Neural progenitor cell (in vitro differentiated cells): ENCODE data around the gene AMBRA1. TPM values are rescaled to one million over a fixed set of nuclear protein-coding genes. Genes with fewer than 3 reads are reported as not detected.

ENCODE experiments used
- DNase-seq: peaks from one replicate; pipeline ENCODE4 v3.0.0-alpha.2; 2016; ENCODE audit warnings: low spot score
- H2AFZ ChIP-seq: fragments of 200-600 bp; sonication (generic); replicated peaks from 2 replicates; pipeline ENCODE4 v1.6.1; 2016; ENCODE audit warnings: antibody characterized with exemption
- H3F3A ChIP-seq: fragments of 200-600 bp; sonication (generic); 2 replicates; pipeline ENCODE4 v1.6.1; 2016; ENCODE audit warnings: antibody characterized with exemption, low read depth
- H3K27ac ChIP-seq: fragments of 200-600 bp; sonication (generic); 2 replicates; pipeline ENCODE4 v1.5.1; 2016; ENCODE audit warnings: mild to moderate bottlenecking
- H3K27me3 ChIP-seq: fragments of 200-600 bp; sonication (generic); 2 replicates; pipeline ENCODE4 v1.6.1; 2016; ENCODE audit warnings: mild to moderate bottlenecking, moderate library complexity
- H3K36me3 ChIP-seq: fragments of 200-600 bp; sonication (generic); 2 replicates; pipeline ENCODE4 v1.5.1; 2016
- H3K4me1 ChIP-seq: fragments of 200-600 bp; sonication (generic); 2 replicates; pipeline ENCODE4 v1.6.1; 2016; ENCODE audit warnings: mixed run types
- H3K4me2 ChIP-seq: fragments of 200-600 bp; sonication (generic); 2 replicates; pipeline ENCODE4 v1.6.1; 2016
- H3K4me3 ChIP-seq: fragments of 200-600 bp; sonication (generic); 2 replicates; pipeline ENCODE4 v1.5.1; 2016
- H3K79me2 ChIP-seq: fragments of 200-600 bp; sonication (generic); 2 replicates; pipeline ENCODE4 v1.6.1; 2016; ENCODE audit warnings: low read depth
- H3K9ac ChIP-seq: fragments of 200-600 bp; sonication (generic); 2 replicates; pipeline ENCODE4 v1.6.1; 2016
- H3K9me3 ChIP-seq: fragments of 200-600 bp; sonication (generic); 2 replicates; pipeline ENCODE4 v1.5.1; 2016; ENCODE audit warnings: low read depth
- H4K20me1 ChIP-seq: fragments of 200-600 bp; sonication (generic); 2 replicates; pipeline ENCODE4 v1.6.1; 2016; ENCODE audit warnings: low read depth
- H3K27ac Mint-ChIP-seq: 3 replicates; pipeline ENCODE4 v1.8.0; 2021; ENCODE audit warnings: mixed read lengths
- H3K27me3 Mint-ChIP-seq: 2 replicates; pipeline ENCODE4 v1.8.0; 2022; ENCODE audit warnings: low read depth, mild to moderate bottlenecking, inconsistent platforms, moderate library complexity, mixed read lengths; ENCODE audit not compliant: insufficient read depth
- H3K36me3 Mint-ChIP-seq: 3 replicates; pipeline ENCODE4 v1.8.0; 2021; ENCODE audit warnings: mixed read lengths
- H3K4me1 Mint-ChIP-seq: 3 replicates; pipeline ENCODE4 v1.8.0; 2021; ENCODE audit warnings: mixed read lengths
- H3K4me3 Mint-ChIP-seq: 3 replicates; pipeline ENCODE4 v1.8.0; 2021; ENCODE audit warnings: mild to moderate bottlenecking, moderate library complexity, mixed read lengths
- H3K9me3 Mint-ChIP-seq: 3 replicates; pipeline ENCODE4 v1.8.0; 2020; ENCODE audit warnings: mixed read lengths
- EZH2 ChIP-seq: fragments of 200-600 bp; sonication (generic); IDR thresholded peaks from 2 replicates; pipeline ENCODE4 v1.6.1; 2017; ENCODE audit warnings: antibody characterized with exemption, mild to moderate bottlenecking, moderate library complexity
- EZH2phosphoT487 ChIP-seq: fragments of 200-600 bp; sonication (generic); IDR thresholded peaks from 2 replicates; pipeline ENCODE4 v1.6.1; 2017; ENCODE audit warnings: antibody characterized with exemption
- total RNA-seq: library from RNA; depleted of rRNA; stranded (reverse); fragments of >200 nt; gene quantifications from 2 replicates; pipeline ENCODE4 v1.2.3, GENCODE V29; 2015; ENCODE audit warnings: low replicate concordance
- TF ChIP-seq, protein P1 (sequence below): fragments of 200-600 bp; sonication (generic); IDR thresholded peaks from 2 replicates; pipeline ENCODE4 v1.5.1; 2017; ENCODE audit warnings: antibody characterized with exemption, mild to moderate bottlenecking

The AMBRA1 gene
- total RNA-seq, 1 donor from 2014 or later, result 20.7 TPM

- no peaks in the 10 kb centered on the region for H4K20me1 ChIP-seq
- Mint-ChIP-seq H3K4me3 (peak within 1 kb of the TSS; percentile 98), H3K27me3 (peaks cover 5% of the 10 kb centered on the region), H3K36me3 (peaks cover under 1% of the 10 kb centered on the region), H3K27ac (peak within 1 kb of the TSS; percentile 100), H3K9me3 (no peaks in the 10 kb centered on the region), H3K4me1 (peaks cover 26% of the 10 kb centered on the region)
- peaks cover 51% of the 10 kb centered on the region for H3K79me2 ChIP-seq
- no peaks in the 10 kb centered on the region for H3K36me3 ChIP-seq
- H3F3A ChIP-seq, result peaks cover 13% of the 10 kb centered on the region
- H3K9ac ChIP-seq, result peak within 1 kb of the TSS; percentile 99
- peak within 1 kb of the TSS; percentile 88 for H3K4me2 ChIP-seq
- peaks cover 11% of the 10 kb centered on the region for H3K4me1 ChIP-seq
- H3K4me3 ChIP-seq, result peak within 1 kb of the TSS; percentile 92
- H3K27me3 ChIP-seq, result no peaks in the 10 kb centered on the region
- H3K27ac ChIP-seq, result peak within 1 kb of the TSS; percentile 98
- no peaks in the 10 kb centered on the region for H3K9me3 ChIP-seq
- H2AFZ ChIP-seq, result peak within 1 kb of the TSS; percentile 94
- TF ChIP-seq EZH2 (peak; percentile 44), EZH2phosphoT487 (no peak)
- TF ChIP-seq, protein P1, sequence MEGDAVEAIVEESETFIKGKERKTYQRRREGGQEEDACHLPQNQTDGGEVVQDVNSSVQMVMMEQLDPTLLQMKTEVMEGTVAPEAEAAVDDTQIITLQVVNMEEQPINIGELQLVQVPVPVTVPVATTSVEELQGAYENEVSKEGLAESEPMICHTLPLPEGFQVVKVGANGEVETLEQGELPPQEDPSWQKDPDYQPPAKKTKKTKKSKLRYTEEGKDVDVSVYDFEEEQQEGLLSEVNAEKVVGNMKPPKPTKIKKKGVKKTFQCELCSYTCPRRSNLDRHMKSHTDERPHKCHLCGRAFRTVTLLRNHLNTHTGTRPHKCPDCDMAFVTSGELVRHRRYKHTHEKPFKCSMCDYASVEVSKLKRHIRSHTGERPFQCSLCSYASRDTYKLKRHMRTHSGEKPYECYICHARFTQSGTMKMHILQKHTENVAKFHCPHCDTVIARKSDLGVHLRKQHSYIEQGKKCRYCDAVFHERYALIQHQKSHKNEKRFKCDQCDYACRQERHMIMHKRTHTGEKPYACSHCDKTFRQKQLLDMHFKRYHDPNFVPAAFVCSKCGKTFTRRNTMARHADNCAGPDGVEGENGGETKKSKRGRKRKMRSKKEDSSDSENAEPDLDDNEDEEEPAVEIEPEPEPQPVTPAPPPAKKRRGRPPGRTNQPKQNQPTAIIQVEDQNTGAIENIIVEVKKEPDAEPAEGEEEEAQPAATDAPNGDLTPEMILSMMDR, result peak; percentile 76
- peak; percentile 95 for DNase-seq
These were observed 23.5 kb upstream of the AMBRA1 start, which contains the start of the genes ATG13 and HARBI1 for GRCh38 chr11:46617134-46617971. ATG13 (plus strand) TSS chr11:46617553; CDS start chr11:46644292, 26,739 bp downstream. HARBI1 (minus strand) TSS chr11:46617227; CDS start chr11:46616237, 990 bp downstream.

DNA sequence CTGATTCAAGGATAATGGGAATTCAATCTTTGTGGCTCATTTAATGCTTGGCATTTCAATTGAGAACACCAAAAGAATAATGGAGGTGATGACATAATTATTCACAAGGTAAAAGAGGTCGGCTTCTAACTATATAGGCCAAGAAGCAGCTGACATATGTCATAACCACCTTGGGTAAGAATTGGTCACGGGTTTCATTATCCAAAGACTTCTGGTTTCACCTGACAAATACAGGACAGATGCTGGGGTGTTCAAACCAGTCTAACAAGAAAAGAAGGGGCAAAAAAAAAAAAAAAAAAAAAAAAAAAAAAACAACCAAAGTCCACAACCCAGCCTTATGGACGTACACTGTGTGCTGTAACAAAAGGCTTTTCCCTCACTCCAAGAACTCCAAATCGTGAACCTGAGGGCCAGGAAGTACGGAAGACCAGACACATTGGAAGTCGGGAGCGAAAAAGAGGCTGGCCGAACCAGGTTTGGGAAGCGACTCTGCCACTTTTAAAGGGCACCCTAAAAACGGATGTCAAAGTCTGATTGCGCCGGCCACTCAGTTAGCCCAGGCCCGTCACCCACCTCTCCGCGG is 22.8 kb upstream of the AMBRA1 start:
- H3K36me3 Mint-ChIP-seq, result no peaks in the 10 kb centered on the region
- H3K27me3 Mint-ChIP-seq, result peaks cover 5% of the 10 kb centered on the region
- Histone ChIP-seq H3K9me3 (no peaks in the 10 kb centered on the region), H3K27ac (peak overlapping the region; percentile 98), H3K36me3 (no peaks in the 10 kb centered on the region), H3K27me3 (no peaks in the 10 kb centered on the region), H3K4me2 (peak overlapping the region; percentile 88), H3K4me3 (peak overlapping the region; percentile 92), H3K9ac (peak overlapping the region; percentile 99), H3K4me1 (peaks cover 11% of the 10 kb centered on the region), H3F3A (peaks cover 13% of the 10 kb centered on the region), H2AFZ (peak overlapping the region; percentile 94), H4K20me1 (no peaks in the 10 kb centered on the region), H3K79me2 (peaks cover 47% of the 10 kb centered on the region)
- peak overlapping the region; percentile 91 for H3K27ac Mint-ChIP-seq
- peaks cover 26% of the 10 kb centered on the region for H3K4me1 Mint-ChIP-seq
- peak overlapping the region; percentile 98 for H3K4me3 Mint-ChIP-seq
- DNase-seq, result peak; percentile 16
- TF ChIP-seq, protein P1, result no peak
- TF ChIP-seq EZH2phosphoT487 (no peak), EZH2 (no peak)
- H3K9me3 Mint-ChIP-seq, result no peaks in the 10 kb centered on the region

DNA sequence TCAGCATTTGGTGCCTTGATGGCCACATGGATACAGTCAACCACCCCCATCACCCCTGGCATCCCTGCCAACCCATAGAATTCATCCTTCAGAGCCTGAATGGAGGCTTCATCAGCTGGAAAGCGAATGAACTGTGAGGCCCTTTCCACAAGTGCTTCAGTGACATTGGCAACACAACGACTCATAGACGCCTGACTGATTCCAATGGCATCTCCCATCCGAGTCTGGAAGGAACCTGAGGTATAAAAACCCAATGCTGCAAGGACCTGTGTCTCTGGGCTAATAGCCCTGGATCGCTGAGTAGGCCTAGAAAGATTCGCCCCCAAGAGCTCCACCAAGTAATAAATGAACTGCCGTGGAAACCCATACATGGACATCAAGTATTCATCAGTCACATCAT is 21.9 kb upstream of the AMBRA1 start:
- Mint-ChIP-seq H3K36me3 (no peaks in the 10 kb centered on the region), H3K27ac (no peak overlapping the region), H3K4me1 (peaks cover 26% of the 10 kb centered on the region), H3K27me3 (peaks cover 3% of the 10 kb centered on the region), H3K9me3 (no peaks in the 10 kb centered on the region), H3K4me3 (peak overlapping the region; percentile 98)
- TF ChIP-seq EZH2 (no peak), EZH2phosphoT487 (no peak)
- TF ChIP-seq, protein P1, result no peak
- H3K27me3 ChIP-seq, result no peaks in the 10 kb centered on the region
- H3K9me3 ChIP-seq, result no peaks in the 10 kb centered on the region
- no peaks in the 10 kb centered on the region for H3K36me3 ChIP-seq
- peaks cover 13% of the 10 kb centered on the region for H3F3A ChIP-seq
- no peak overlapping the region for H3K4me3 ChIP-seq
- peaks cover 11% of the 10 kb centered on the region for H3K4me1 ChIP-seq
- no peak overlapping the region for H3K27ac ChIP-seq
- peak overlapping the region; percentile 88 for H3K4me2 ChIP-seq
- no peak overlapping the region for H2AFZ ChIP-seq
- H3K79me2 ChIP-seq, result peaks cover 38% of the 10 kb centered on the region
- H3K9ac ChIP-seq, result no peak overlapping the region
- no peaks in the 10 kb centered on the region for H4K20me1 ChIP-seq
- no peak for DNase-seq
